Measurements from ENCODE around the gene CA12. TPM values are rescaled to one million over a fixed set of nuclear protein-coding genes. Genes with fewer than 3 reads are reported as not detected.

Gene CA12
- total and polyA plus RNA-seq, 10 of the 15 experiments (the other 5 are each of a cell fraction or from before 2014, with no cell fraction given) = 0.03 to 0.10 TPM; not detected in 8

DNA sequence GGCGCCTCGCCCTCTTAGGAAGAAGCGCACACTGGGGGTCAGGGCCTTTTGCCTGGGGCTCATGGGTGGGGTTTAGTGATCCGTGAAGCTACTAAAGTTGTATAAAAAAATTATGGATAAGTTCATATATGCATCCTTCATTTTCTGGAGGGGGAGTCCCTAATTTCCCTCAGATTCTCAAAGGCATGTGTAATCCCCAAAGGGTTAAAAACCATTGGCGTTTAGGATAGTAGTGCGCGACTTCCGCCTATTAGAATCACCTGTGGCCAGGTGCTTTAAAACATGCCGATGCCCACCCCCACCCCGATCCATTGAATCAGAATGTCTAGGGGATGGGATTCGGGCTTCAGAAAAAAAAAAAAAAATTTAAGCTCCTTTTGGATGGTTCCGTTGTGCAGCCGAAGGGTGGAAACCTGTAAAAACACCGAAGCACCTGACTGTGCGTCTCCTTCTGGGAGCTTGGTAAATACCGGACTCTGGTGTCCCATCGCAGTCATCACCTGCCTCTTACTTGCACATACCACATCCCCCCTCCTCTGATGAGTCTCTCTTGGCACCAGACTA is 103.7 kb downstream of the CA12 start (continued):
- TF ChIP-seq, protein P1, sequence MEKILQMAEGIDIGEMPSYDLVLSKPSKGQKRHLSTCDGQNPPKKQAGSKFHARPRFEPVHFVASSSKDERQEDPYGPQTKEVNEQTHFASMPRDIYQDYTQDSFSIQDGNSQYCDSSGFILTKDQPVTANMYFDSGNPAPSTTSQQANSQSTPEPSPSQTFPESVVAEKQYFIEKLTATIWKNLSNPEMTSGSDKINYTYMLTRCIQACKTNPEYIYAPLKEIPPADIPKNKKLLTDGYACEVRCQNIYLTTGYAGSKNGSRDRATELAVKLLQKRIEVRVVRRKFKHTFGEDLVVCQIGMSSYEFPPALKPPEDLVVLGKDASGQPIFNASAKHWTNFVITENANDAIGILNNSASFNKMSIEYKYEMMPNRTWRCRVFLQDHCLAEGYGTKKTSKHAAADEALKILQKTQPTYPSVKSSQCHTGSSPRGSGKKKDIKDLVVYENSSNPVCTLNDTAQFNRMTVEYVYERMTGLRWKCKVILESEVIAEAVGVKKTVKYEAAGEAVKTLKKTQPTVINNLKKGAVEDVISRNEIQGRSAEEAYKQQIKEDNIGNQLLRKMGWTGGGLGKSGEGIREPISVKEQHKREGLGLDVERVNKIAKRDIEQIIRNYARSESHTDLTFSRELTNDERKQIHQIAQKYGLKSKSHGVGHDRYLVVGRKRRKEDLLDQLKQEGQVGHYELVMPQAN (conservative IDR thresholded peaks at IDR 0.05) = 0 out of 2 replicates have a peak, but pooled peaks have one; percentile 12
- TF ChIP-seq EP300 (IDR thresholded peaks at IDR 0.05; ENCODE audit: borderline replicate concordance in 1 of 2, control insufficient read depth in 1 of 2, low read depth in 2 of 2, low read length in 2 of 2) (no peak), MXI1 (IDR thresholded peaks at IDR 0.05; ENCODE audit: low read depth, low read length) (no peak), ZNF217 (IDR thresholded peaks at IDR 0.05) (no peak), ZZZ3 (IDR thresholded peaks at IDR 0.05; ENCODE audit: control insufficient read depth, insufficient read length, low read depth) (no peak)

DNA sequence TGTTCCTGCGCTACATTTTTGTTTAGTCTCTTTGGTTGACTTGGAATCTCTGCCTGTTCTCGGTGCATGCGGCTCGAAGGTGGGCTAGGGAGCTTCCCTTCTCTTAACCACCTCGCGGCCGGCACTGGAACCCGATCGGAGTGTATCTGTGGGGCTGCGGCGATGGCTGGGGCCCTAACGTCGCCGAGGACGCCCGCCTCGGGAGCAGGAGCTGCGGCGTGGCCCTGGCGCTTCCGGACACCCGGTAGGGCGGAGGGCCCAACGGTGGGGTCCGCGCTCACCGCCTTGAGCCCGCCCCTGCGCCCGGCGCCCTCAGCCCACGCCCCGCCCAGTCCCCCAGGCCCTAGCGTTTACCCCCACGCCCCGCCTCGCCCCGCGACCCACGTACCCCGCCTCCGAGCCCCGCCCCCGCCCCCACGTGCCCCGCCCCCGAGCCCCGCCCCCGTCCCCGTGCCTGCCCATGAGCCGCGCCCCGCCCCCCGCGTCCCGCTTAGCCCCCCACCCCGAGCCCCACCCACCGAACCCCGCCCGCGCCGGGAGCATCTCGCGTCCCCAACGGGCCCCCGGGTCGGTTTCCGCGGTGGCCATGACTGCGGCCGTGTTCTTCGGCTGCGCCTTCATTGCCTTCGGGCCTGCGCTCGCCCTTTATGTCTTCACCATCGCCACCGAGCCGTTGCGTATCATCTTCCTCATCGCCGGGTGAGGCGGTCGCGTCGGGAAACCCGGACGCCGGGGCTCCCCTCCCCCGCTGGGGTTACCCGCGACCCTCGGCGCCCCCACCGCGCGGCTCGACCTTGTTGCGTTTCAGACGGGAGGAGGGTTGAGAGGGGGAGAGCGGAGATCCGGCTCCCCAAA is 104.4 kb downstream of the CA12 start, which contains the start of gene APH1B:
TSS of gene APH1B (plus strand) at position 568 of the 855 bp plus-strand sequence. CDS start at position 587, 19 bp downstream.
- in situ Hi-C loops (cut with MboI) = loop anchor here (25.0 kb wide), 1 partner anchor 310 kb away; the partner anchor contains the start of gene FBXL22
- peaks cover 4% of the 10 kb centered on the region; the same call in 1 of the 2 replicates for H3K4me1 ChIP-seq (ENCODE audit: control insufficient read depth, insufficient read depth, low read length)
- H3K27me3 ChIP-seq (replicated peaks in 1 of 2; ENCODE audit: control insufficient read depth in 2 of 2, insufficient read depth in 2 of 2, low read length in 1 of 2) = no peaks in the 10 kb centered on the region
- H2AFZ ChIP-seq (ENCODE audit: control insufficient read depth, low read depth, low read length) = peak within 1 kb of the TSS; percentile 90
- peak within 1 kb of the TSS; percentile 79 for H3K9ac ChIP-seq (ENCODE audit: control insufficient read depth, insufficient read depth, low read length)
- peak within 1 kb of the TSS; percentile 85 for H3K4me2 ChIP-seq (ENCODE audit: control insufficient read depth, insufficient read depth)
- peak within 1 kb of the TSS; percentile 94 for H3K4me3 ChIP-seq
- FAIRE-seq (no peak), ATAC-seq (peak; percentile 94), DNase-seq (ENCODE audit: low read depth, low spot score) (no peak)
- H3K36me3 ChIP-seq (ENCODE audit: control insufficient read depth in 2 of 2, insufficient read depth in 2 of 2, low read length in 1 of 2) = no peaks in the 10 kb centered on the region
- intact Hi-C loops (cut with micrococcal nuclease; ENCODE audit: unreplicated experiment) = loop anchor here (2.0 to 10.0 kb wide), 3 partner anchors 84 to 230 kb away; partner anchors contain the start of gene RPS27L
- RAD21 ChIA-PET (ENCODE audit: unreplicated experiment) = interaction anchor here (0.7 to 1.9 kb wide), 14 partner anchors 11 to 791 kb away, joined by 3 to 7 read pairs (median 4); no protein-coding TSS in a partner anchor
- POLR2A ChIA-PET = interaction anchor here (0.5 to 1.5 kb wide), 2 partner anchors 61 to 111 kb away, joined by 3 read pairs; no protein-coding TSS in a partner anchor
- SMC1A ChIA-PET (ENCODE audit: uncharacterized antibody, unreplicated experiment) = interaction anchor here (0.6 to 3.6 kb wide), 12 partner anchors 11 to 111 kb away, joined by 3 to 15 read pairs (median 4); no protein-coding TSS in a partner anchor
- BruUV-seq (replicated peaks) = no TSS peak
- no peaks in the 10 kb centered on the region for H4K20me1 ChIP-seq (ENCODE audit: control insufficient read depth, insufficient read depth)
- H3K79me2 ChIP-seq (ENCODE audit: control insufficient read depth, insufficient read depth, low read length) = no peaks in the 10 kb centered on the region
- H3K9me3 ChIP-seq (replicated peaks; ENCODE audit: control insufficient read depth, insufficient read depth, low read length) = no peaks in the 10 kb centered on the region
- CTCF ChIA-PET = interaction anchor here (1.3 to 3.2 kb wide), 7 partner anchors 11 to 230 kb away, joined by 3 to 17 read pairs (median 5); no protein-coding TSS in a partner anchor
- H3K27ac ChIP-seq (ENCODE audit: control insufficient read depth, insufficient read depth) = peak within 1 kb of the TSS; percentile 62
- 2% methylated on average over 63 of the region's 102 CpGs for WGBS (ENCODE audit: insufficient coverage, insufficient replicate concordance, low lambda C conversion rate, missing lambda C conversion rate)
- TF ChIP-seq POU2F2 (IDR thresholded peaks at IDR 0.05; ENCODE audit: borderline replicate concordance, low read depth, low read length) (no peak), LARP7 (IDR thresholded peaks at IDR 0.05) (peak; percentile 44), TCF12 (IDR thresholded peaks at IDR 0.05; ENCODE audit: low read depth, low read length) (no peak), PML (IDR thresholded peaks at IDR 0.05; ENCODE audit: low read length) (no peak; the same call in 1 of the 2 replicates), CEBPB (IDR thresholded peaks at IDR 0.05; ENCODE audit: borderline replicate concordance in 1 of 2, low read depth in 2 of 2, low read length in 2 of 2) (no peak), NFIC (IDR thresholded peaks at IDR 0.05; ENCODE audit: low read depth, low read length) (no peak), MYB (IDR thresholded peaks at IDR 0.05; ENCODE audit: borderline replicate concordance, low read depth, low read length) (no peak), SMAD5 (IDR thresholded peaks at IDR 0.05; ENCODE audit: low read depth) (no peak), CREM (IDR thresholded peaks at IDR 0.05; ENCODE audit: low read depth) (no peak)
- TF ChIP-seq, protein P2, sequence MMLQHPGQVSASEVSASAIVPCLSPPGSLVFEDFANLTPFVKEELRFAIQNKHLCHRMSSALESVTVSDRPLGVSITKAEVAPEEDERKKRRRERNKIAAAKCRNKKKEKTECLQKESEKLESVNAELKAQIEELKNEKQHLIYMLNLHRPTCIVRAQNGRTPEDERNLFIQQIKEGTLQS (IDR thresholded peaks at IDR 0.05; ENCODE audit: borderline replicate concordance, extremely low read depth, low read depth, low read length) = no peak
- TF ChIP-seq, protein P3, sequence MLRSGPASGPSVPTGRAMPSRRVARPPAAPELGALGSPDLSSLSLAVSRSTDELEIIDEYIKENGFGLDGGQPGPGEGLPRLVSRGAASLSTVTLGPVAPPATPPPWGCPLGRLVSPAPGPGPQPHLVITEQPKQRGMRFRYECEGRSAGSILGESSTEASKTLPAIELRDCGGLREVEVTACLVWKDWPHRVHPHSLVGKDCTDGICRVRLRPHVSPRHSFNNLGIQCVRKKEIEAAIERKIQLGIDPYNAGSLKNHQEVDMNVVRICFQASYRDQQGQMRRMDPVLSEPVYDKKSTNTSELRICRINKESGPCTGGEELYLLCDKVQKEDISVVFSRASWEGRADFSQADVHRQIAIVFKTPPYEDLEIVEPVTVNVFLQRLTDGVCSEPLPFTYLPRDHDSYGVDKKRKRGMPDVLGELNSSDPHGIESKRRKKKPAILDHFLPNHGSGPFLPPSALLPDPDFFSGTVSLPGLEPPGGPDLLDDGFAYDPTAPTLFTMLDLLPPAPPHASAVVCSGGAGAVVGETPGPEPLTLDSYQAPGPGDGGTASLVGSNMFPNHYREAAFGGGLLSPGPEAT (IDR thresholded peaks at IDR 0.05; ENCODE audit: low read depth) = peak; percentile 9; the same call in 1 of the 2 replicates
